ENCODE measurements around the gene GP9.

Gene GP9

GRCh38 chr3:129016720-129017483 is 43.7 kb upstream of the GP9 start:
- no peak for TF ChIP-seq CSDC2 (CRISPR knock-in tag; IDR thresholded peaks at IDR 0.05)
- no peak for TF ChIP-seq PATZ1 (CRISPR knock-in tag; IDR thresholded peaks at IDR 0.05; ENCODE audit: borderline replicate concordance)
- TF ChIP-seq ESRRG (CRISPR knock-in tag; IDR thresholded peaks at IDR 0.05) = no peak
- no peak for TF ChIP-seq ARNTL (CRISPR knock-in tag; IDR thresholded peaks at IDR 0.05; ENCODE audit: borderline replicate concordance, low read depth)
- no peak for TF ChIP-seq SNAI2 (CRISPR knock-in tag; IDR thresholded peaks at IDR 0.05)
- no peak for TF ChIP-seq CREB5 (CRISPR knock-in tag; IDR thresholded peaks at IDR 0.05; ENCODE audit: low read depth)
- no peak for TF ChIP-seq RARB (CRISPR knock-in tag; IDR thresholded peaks at IDR 0.05)
- no peak for TF ChIP-seq BACH2 (CRISPR knock-in tag; IDR thresholded peaks at IDR 0.05; ENCODE audit: borderline replicate concordance)
- TF ChIP-seq ZNF565 (CRISPR knock-in tag; conservative IDR thresholded peaks at IDR 0.05; ENCODE audit: low read depth) = no peak
- TF ChIP-seq CSRNP3 (CRISPR knock-in tag; IDR thresholded peaks at IDR 0.05) = no peak
- no peak for TF ChIP-seq ISL1 (CRISPR knock-in tag; IDR thresholded peaks at IDR 0.05)
- TF ChIP-seq TCF4 (CRISPR knock-in tag; IDR thresholded peaks at IDR 0.05; ENCODE audit: borderline replicate concordance) = no peak
- no peak for TF ChIP-seq ZC3H10 (CRISPR knock-in tag; IDR thresholded peaks at IDR 0.05)
- no peak for TF ChIP-seq ZFP30 (CRISPR knock-in tag; IDR thresholded peaks at IDR 0.05)
- TF ChIP-seq PPARA (CRISPR knock-in tag; IDR thresholded peaks at IDR 0.05; ENCODE audit: borderline replicate concordance) = no peak
- TF ChIP-seq OSR1 (CRISPR knock-in tag; IDR thresholded peaks at IDR 0.05) = no peak
- TF ChIP-seq ZFP3 (CRISPR knock-in tag; IDR thresholded peaks at IDR 0.05) = no peak
- no peak for ATAC-seq

- TF ChIP-seq CSDC2 (CRISPR knock-in tag; IDR thresholded peaks at IDR 0.05) (no peak), PPARA (CRISPR knock-in tag; IDR thresholded peaks at IDR 0.05; ENCODE audit: borderline replicate concordance) (no peak), GLIS3 (CRISPR knock-in tag; IDR thresholded peaks at IDR 0.05) (no peak), BACH2 (CRISPR knock-in tag; IDR thresholded peaks at IDR 0.05; ENCODE audit: borderline replicate concordance) (no peak), ARNTL (CRISPR knock-in tag; IDR thresholded peaks at IDR 0.05; ENCODE audit: borderline replicate concordance, low read depth) (no peak), OSR1 (CRISPR knock-in tag; IDR thresholded peaks at IDR 0.05) (no peak), ZNF70 (CRISPR knock-in tag; IDR thresholded peaks at IDR 0.05) (no peak)
- ATAC-seq = no peak
These were observed 43.1 kb upstream of the GP9 start for GRCh38 chr3:129017484-129017899.

- ATAC-seq = no peak
These were observed 42.3 kb upstream of the GP9 start for GRCh38 chr3:129018271-129018670.

More at GRCh38 chr3:129018271-129018670, 42.3 kb upstream of the GP9 start:
- TF ChIP-seq PATZ1 (CRISPR knock-in tag; IDR thresholded peaks at IDR 0.05; ENCODE audit: borderline replicate concordance) (no peak), SNAI2 (CRISPR knock-in tag; IDR thresholded peaks at IDR 0.05) (no peak), TOX (CRISPR knock-in tag; IDR thresholded peaks at IDR 0.05; ENCODE audit: borderline replicate concordance) (no peak), ZC3H10 (CRISPR knock-in tag; IDR thresholded peaks at IDR 0.05) (no peak), ESRRG (CRISPR knock-in tag; IDR thresholded peaks at IDR 0.05) (no peak), POU6F1 (CRISPR knock-in tag; IDR thresholded peaks at IDR 0.05; ENCODE audit: borderline replicate concordance, low read depth) (no peak), ZFP30 (CRISPR knock-in tag; IDR thresholded peaks at IDR 0.05) (no peak), PPARA (CRISPR knock-in tag; IDR thresholded peaks at IDR 0.05; ENCODE audit: borderline replicate concordance) (no peak), RARB (CRISPR knock-in tag; IDR thresholded peaks at IDR 0.05) (no peak), ISL1 (CRISPR knock-in tag; IDR thresholded peaks at IDR 0.05) (no peak), GLIS3 (CRISPR knock-in tag; IDR thresholded peaks at IDR 0.05) (no peak), ZNF8 (CRISPR knock-in tag; IDR thresholded peaks at IDR 0.05) (no peak)

Data from SK-N-SH treated with all-trans-retinoic acid at 6 μM for 48 hours (cell line).